K562 (cell line): ENCODE data around the gene OR10T2. TPM values are rescaled to one million over a fixed set of nuclear protein-coding genes. Genes with fewer than 3 reads are reported as not detected.

Source experiments
- CHD2 ChIP-seq: IDR thresholded peaks from 2 replicates; pipeline ENCODE4 v1.6.1; 2011; ENCODE audit warnings: low read depth, low read length
- EP300 ChIP-seq: IDR thresholded peaks from 2 replicates; pipeline ENCODE4 v1.6.1; 2012; ENCODE audit warnings: low read length, improper control_type of control experiment
- GTF2E2 ChIP-seq: fragments of 200-800 bp; sonication (Bioruptor generic); IDR thresholded peaks from 2 replicates; pipeline ENCODE4 v1.6.1; 2016; ENCODE audit warnings: missing genetic modification characterization, missing compliant biosample characterization
- HNRNPUL1 ChIP-seq: fragments of 200-400 bp; formaldehyde crosslinking; IDR thresholded peaks from 2 replicates; pipeline ENCODE4 v1.6.1; 2017; ENCODE audit warnings: low read length
- MYNN ChIP-seq, 2 experiments: sonication (generic); formaldehyde crosslinking in 1 of 2; IDR thresholded peaks; 2 replicates each; pipeline versions ENCODE4 v1.5.0 to v1.6.1; 2016 to 2020; ENCODE audit warnings: antibody characterized with exemption in 1 of 2, missing genetic modification reagents in 1 of 2
- POLR3A ChIP-seq: IDR thresholded peaks from 2 replicates; pipeline ENCODE4 v1.6.1; 2011; ENCODE audit warnings: borderline replicate concordance, mild to moderate bottlenecking, moderate library complexity; ENCODE audit not compliant: insufficient read length, insufficient read depth; ENCODE audit errors: extremely low read depth
- SMAD2 ChIP-seq: fragments of 150-350 bp; IDR thresholded peaks from 2 replicates; pipeline ENCODE4 v1.6.1; 2014; ENCODE audit warnings: low read depth, mild to moderate bottlenecking, low read length
- ZNF212 ChIP-seq: fragments of 450-650 bp; formaldehyde crosslinking; IDR thresholded peaks from 2 replicates; pipeline ENCODE4 v1.4.0; 2020; ENCODE audit warnings: mild to moderate bottlenecking
- ZNF507 ChIP-seq: conservative IDR thresholded peaks from 2 replicates; pipeline ENCODE4 v1.6.1; 2017; ENCODE audit warnings: missing genetic modification characterization, missing compliant biosample characterization
- polyA plus RNA-seq, 8 experiments: library from polyadenylated mRNA; depleted of rRNA in 4 of 8; stranded (reverse) in 5 of 8; unstranded in 3 of 8; fragments of >200 nt; fragmentation: Nextera tagmentation in 2 of 8; fragmentation: Illumina TruSeq in 1 of 8; extraction: Ambion mirVana in 2 of 8; extraction: Trizol in 1 of 8; gene quantifications; 2 replicates each; pipeline versions ENCODE4 v1.2.1 to v1.2.3, GENCODE V29; 2011 to 2014; ENCODE audit warnings: inconsistent platforms in 1 of 8, missing spikeins in 1 of 8
- total RNA-seq, 7 experiments: library from RNA; depleted of rRNA in 6 of 7; stranded (reverse); fragments of >200 nt in 6 of 7; fragmentation: Illumina TruSeq in 2 of 7; extraction: Trizol in 2 of 7; gene quantifications; 2 replicates each; pipeline versions ENCODE4 v1.2.1 to v1.2.3, GENCODE V29; 2011 to 2021; ENCODE audit warnings: low replicate concordance in 1 of 7
- TF ChIP-seq, protein P1 (sequence below): fragments of 250-450 bp; sonication (Bioruptor Pico); IDR thresholded peaks from 2 replicates; pipeline ENCODE4 v1.4.0; 2020
- TF ChIP-seq, protein P2 (sequence below): fragments of 250-450 bp; sonication (Bioruptor Pico); IDR thresholded peaks from 2 replicates; pipeline ENCODE4 v1.8.0; 2022; ENCODE audit warnings: moderate library complexity, mild to moderate bottlenecking, inconsistent platforms
- TF ChIP-seq, protein P3 (sequence below): fragments of 250-450 bp; sonication (Bioruptor Pico); IDR thresholded peaks from 2 replicates; pipeline ENCODE4 v1.8.0; 2021; ENCODE audit warnings: borderline replicate concordance, mild to moderate bottlenecking, moderate library complexity; ENCODE audit not compliant: poor library complexity, severe bottlenecking
- TF ChIP-seq, protein P4 (sequence below): IDR thresholded peaks from 2 replicates; pipeline ENCODE4 v1.6.1; 2011; ENCODE audit warnings: borderline replicate concordance, low read depth, mild to moderate bottlenecking, moderate library complexity, low read length; ENCODE audit not compliant: insufficient read depth, poor library complexity, severe bottlenecking

OR10T2 gene
- total and polyA plus RNA-seq, 9 of the 15 experiments (the other 6 are each of a cell fraction or from before 2014, with no cell fraction given) = not detected

DNA sequence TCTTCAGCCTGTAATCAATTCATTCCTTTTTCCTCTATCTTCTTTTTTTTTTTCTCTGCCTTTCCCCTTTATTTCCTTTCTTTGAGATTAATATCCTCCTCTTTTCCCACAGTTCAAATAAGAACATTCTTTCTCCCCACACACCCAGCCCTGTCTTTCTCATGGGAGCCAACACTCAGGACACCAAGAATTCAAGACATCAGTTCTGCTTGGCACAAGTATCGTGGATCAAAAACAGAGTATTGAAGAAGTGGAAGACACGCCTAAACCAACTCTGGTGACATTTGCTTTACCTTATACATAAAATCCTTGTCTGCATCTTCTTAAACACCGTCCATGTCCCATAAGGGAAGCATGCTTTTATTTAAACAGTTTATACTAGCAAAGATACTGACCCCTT lies 42.6 kb downstream of the OR10T2 start (continued):
- TF ChIP-seq, protein P1, sequence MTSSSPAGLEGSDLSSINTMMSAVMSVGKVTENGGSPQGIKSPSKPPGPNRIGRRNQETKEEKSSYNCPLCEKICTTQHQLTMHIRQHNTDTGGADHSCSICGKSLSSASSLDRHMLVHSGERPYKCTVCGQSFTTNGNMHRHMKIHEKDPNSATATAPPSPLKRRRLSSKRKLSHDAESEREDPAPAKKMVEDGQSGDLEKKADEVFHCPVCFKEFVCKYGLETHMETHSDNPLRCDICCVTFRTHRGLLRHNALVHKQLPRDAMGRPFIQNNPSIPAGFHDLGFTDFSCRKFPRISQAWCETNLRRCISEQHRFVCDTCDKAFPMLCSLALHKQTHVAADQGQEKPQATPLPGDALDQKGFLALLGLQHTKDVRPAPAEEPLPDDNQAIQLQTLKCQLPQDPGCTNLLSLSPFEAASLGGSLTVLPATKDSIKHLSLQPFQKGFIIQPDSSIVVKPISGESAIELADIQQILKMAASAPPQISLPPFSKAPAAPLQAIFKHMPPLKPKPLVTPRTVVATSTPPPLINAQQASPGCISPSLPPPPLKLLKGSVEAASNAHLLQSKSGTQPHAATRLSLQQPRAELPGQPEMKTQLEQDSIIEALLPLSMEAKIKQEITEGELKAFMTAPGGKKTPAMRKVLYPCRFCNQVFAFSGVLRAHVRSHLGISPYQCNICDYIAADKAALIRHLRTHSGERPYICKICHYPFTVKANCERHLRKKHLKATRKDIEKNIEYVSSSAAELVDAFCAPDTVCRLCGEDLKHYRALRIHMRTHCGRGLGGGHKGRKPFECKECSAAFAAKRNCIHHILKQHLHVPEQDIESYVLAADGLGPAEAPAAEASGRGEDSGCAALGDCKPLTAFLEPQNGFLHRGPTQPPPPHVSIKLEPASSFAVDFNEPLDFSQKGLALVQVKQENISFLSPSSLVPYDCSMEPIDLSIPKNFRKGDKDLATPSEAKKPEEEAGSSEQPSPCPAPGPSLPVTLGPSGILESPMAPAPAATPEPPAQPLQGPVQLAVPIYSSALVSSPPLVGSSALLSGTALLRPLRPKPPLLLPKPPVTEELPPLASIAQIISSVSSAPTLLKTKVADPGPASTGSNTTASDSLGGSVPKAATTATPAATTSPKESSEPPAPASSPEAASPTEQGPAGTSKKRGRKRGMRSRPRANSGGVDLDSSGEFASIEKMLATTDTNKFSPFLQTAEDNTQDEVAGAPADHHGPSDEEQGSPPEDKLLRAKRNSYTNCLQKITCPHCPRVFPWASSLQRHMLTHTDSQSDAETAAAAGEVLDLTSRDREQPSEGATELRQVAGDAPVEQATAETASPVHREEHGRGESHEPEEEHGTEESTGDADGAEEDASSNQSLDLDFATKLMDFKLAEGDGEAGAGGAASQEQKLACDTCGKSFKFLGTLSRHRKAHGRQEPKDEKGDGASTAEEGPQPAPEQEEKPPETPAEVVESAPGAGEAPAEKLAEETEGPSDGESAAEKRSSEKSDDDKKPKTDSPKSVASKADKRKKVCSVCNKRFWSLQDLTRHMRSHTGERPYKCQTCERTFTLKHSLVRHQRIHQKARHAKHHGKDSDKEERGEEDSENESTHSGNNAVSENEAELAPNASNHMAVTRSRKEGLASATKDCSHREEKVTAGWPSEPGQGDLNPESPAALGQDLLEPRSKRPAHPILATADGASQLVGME (CRISPR knock-in tag) = no peak
- TF ChIP-seq SMAD2 (no peak), ZNF507 (tag) (no peak), GTF2E2 (tag) (no peak), HNRNPUL1 (no peak), CHD2 (no peak), MYNN (IDR thresholded peaks at IDR 0.05) (no peak), MYNN (CRISPR knock-in tag; IDR thresholded peaks at IDR 0.05) (no peak), POLR3A (no peak), ZNF212 (CRISPR knock-in tag) (no peak), EP300 (no peak)
- TF ChIP-seq, protein P2, sequence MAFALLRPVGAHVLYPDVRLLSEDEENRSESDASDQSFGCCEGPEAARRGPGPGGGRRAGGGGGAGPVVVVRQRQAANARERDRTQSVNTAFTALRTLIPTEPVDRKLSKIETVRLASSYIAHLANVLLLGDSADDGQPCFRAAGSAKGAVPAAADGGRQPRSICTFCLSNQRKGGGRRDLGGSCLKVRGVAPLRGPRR (CRISPR knock-in tag) = no peak
- TF ChIP-seq, protein P3, sequence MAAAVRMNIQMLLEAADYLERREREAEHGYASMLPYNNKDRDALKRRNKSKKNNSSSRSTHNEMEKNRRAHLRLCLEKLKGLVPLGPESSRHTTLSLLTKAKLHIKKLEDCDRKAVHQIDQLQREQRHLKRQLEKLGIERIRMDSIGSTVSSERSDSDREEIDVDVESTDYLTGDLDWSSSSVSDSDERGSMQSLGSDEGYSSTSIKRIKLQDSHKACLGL (CRISPR knock-in tag) = no peak
- TF ChIP-seq, protein P4, sequence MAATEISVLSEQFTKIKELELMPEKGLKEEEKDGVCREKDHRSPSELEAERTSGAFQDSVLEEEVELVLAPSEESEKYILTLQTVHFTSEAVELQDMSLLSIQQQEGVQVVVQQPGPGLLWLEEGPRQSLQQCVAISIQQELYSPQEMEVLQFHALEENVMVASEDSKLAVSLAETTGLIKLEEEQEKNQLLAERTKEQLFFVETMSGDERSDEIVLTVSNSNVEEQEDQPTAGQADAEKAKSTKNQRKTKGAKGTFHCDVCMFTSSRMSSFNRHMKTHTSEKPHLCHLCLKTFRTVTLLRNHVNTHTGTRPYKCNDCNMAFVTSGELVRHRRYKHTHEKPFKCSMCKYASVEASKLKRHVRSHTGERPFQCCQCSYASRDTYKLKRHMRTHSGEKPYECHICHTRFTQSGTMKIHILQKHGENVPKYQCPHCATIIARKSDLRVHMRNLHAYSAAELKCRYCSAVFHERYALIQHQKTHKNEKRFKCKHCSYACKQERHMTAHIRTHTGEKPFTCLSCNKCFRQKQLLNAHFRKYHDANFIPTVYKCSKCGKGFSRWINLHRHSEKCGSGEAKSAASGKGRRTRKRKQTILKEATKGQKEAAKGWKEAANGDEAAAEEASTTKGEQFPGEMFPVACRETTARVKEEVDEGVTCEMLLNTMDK = no peak
